ENCODE data around the gene WBP1. TPM values are rescaled to one million over a fixed set of nuclear protein-coding genes. Genes with fewer than 3 reads are reported as not detected.
A peak's percentile ranks its signal among the peaks of the same experiment; 100 is the strongest.
"Not testable (repeated sequence)": the region's sequence is repeated elsewhere in the genome, so short reads cannot be mapped to it uniquely, and the experiment has no call there.

WBP1 gene
- total and polyA plus RNA-seq, 10 of the 15 experiments (the other 5 are each of a cell fraction or from before 2014, with no cell fraction given) = 4.2 to 76.8 (median 43.8) TPM

DNA sequence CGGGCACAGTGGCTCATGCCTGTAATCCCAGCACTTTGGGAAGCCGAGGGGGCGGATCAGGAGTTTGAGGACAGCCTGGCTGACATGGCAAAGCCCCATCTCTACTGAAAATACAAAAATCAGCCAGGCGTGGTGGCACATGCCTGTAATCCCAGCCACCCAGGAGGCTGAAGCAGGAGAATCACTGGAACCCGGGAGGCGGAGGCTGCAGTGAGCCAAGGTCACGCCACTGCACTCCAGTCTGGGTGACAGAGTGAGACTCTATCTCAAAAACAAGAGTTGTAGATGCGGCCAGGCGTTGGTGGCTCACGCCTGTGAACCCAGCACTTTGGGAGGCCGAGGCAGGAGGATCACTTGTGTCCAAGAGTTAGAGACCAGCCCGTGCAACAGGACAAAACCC is 12.5 kb downstream of the WBP1 start:
- 93% methylated on average over 12 of the region's 12 CpGs for WGBS (ENCODE audit: insufficient coverage, insufficient replicate concordance, low lambda C conversion rate, missing lambda C conversion rate)
- H3K9ac ChIP-seq (ENCODE audit: control insufficient read depth, insufficient read depth, low read length); H3K27me3 ChIP-seq (replicated peaks in 1 of 2; ENCODE audit: control insufficient read depth in 2 of 2, insufficient read depth in 2 of 2, low read length in 1 of 2); H3K4me2 ChIP-seq (ENCODE audit: control insufficient read depth, insufficient read depth); FAIRE-seq; H3K27ac ChIP-seq (ENCODE audit: control insufficient read depth, insufficient read depth); H3K9me3 ChIP-seq (replicated peaks; ENCODE audit: control insufficient read depth, insufficient read depth, low read length); DNase-seq (ENCODE audit: low read depth, low spot score); ATAC-seq; H3K4me3 ChIP-seq; H3K36me3 ChIP-seq (ENCODE audit: control insufficient read depth in 2 of 2, insufficient read depth in 2 of 2, low read length in 1 of 2); H3K4me1 ChIP-seq (ENCODE audit: control insufficient read depth, insufficient read depth, low read length); RAD21 ChIA-PET (ENCODE audit: unreplicated experiment); H4K20me1 ChIP-seq (ENCODE audit: control insufficient read depth, insufficient read depth); intact Hi-C loops (cut with micrococcal nuclease; ENCODE audit: unreplicated experiment); in situ Hi-C loops (cut with MboI); H2AFZ ChIP-seq (ENCODE audit: control insufficient read depth, low read depth, low read length); BruUV-seq (replicated peaks); SMC1A ChIA-PET (ENCODE audit: uncharacterized antibody, unreplicated experiment): not testable (repeated sequence)
- POLR2A ChIA-PET = interaction anchor here (0.6 to 2.7 kb wide), 5 partner anchors 11 to 149 kb away, joined by 3 to 14 read pairs (median 3); partner anchors contain the start of gene WBP1
- CTCF ChIA-PET = interaction anchor here (1.0 to 2.7 kb wide), 2 partner anchors 11 to 19 kb away, joined by 3 to 20 read pairs; partner anchors contain the start of genes CCDC142 and TTC31
- H3K79me2 ChIP-seq (ENCODE audit: control insufficient read depth, insufficient read depth, low read length) = peaks cover 14% of the 10 kb centered on the region

DNA sequence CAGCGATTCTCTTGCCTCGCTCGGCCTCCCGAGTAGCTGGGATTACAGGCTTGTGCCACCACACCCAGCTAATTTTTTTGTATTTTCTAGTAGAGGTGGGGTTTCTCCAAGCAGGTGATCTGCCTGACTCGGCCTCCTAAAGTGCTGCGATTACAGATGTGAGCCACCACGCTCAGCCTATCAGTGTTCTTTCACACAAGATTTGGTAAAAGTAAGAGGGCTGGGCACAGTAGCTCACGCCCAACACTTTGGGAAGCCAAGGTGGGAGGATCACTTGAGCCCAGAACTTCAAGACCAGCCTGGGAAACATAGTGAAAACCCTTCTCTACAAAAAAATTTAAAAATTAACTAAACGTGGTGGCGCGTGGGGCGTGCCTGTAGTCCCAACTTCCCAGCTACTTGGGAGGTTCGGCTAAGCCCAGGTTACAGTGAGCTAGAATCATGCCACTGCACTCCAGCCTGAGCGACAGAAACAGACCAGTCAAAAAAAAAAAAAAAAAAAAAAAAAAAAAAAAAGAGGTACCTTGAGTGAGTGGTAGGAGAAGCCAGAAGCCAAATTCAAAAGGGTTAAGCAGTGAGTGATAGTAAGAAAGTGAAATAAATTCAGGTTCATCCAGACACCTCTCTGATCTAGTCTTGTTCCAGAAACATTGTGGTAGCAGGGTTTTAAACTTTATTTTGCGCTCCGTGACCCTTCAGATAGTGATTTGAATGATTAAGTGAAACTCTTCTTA is 13.3 kb downstream of the WBP1 start:
- POLR2A ChIA-PET = interaction anchor here (0.6 to 2.7 kb wide), 7 partner anchors 10 to 148 kb away, joined by 3 to 14 read pairs (median 4); partner anchors contain the start of genes INO80B and WBP1
- H3K9me3 ChIP-seq (replicated peaks; ENCODE audit: control insufficient read depth, insufficient read depth, low read length) = no peaks in the 10 kb centered on the region
- 0 out of 2 replicates have a peak, but pooled peaks cover 6% of the 10 kb centered on the region for H3K4me1 ChIP-seq (ENCODE audit: control insufficient read depth, insufficient read depth, low read length)
- H3K9ac ChIP-seq (ENCODE audit: control insufficient read depth, insufficient read depth, low read length) = peak overlapping the region; percentile 85
- H3K79me2 ChIP-seq (ENCODE audit: control insufficient read depth, insufficient read depth, low read length) = peaks cover 10% of the 10 kb centered on the region
- ATAC-seq = no peak
- H2AFZ ChIP-seq (ENCODE audit: control insufficient read depth, low read depth, low read length) = no peak overlapping the region
- SMC1A ChIA-PET (ENCODE audit: uncharacterized antibody, unreplicated experiment) = no interaction called here
- CTCF ChIA-PET = interaction anchor here (1.0 to 2.7 kb wide), 3 partner anchors 10 to 117 kb away, joined by 3 to 20 read pairs (median 9); partner anchors contain the start of genes CCDC142 and TTC31
- TF ChIP-seq ZNF384 (IDR thresholded peaks at IDR 0.05; ENCODE audit: borderline replicate concordance, low read depth, low read length) (peak; percentile 58; the same call in 1 of the 2 replicates), NR2C1 (IDR thresholded peaks at IDR 0.05) (no peak)
- H3K4me2 ChIP-seq (ENCODE audit: control insufficient read depth, insufficient read depth) = peak overlapping the region; percentile 99
- no peak for DNase-seq (ENCODE audit: low read depth, low spot score)
- H3K27ac ChIP-seq (ENCODE audit: control insufficient read depth, insufficient read depth) = peak overlapping the region; percentile 93
- in situ Hi-C loops (cut with MboI) = no loop called here
- peak; percentile 49 for FAIRE-seq
- RAD21 ChIA-PET (ENCODE audit: unreplicated experiment) = interaction anchor here (0.9 to 2.1 kb wide), 2 partner anchors 10 to 14 kb away, joined by 3 to 20 read pairs; partner anchors contain the start of genes CCDC142, TTC31 and WBP1
- H3K27me3 ChIP-seq (replicated peaks in 1 of 2; ENCODE audit: control insufficient read depth in 2 of 2, insufficient read depth in 2 of 2, low read length in 1 of 2) = no peaks in the 10 kb centered on the region
- H4K20me1 ChIP-seq (ENCODE audit: control insufficient read depth, insufficient read depth) = no peaks in the 10 kb centered on the region
- BruUV-seq (replicated peaks) = no TSS peak
- intact Hi-C loops (cut with micrococcal nuclease; ENCODE audit: unreplicated experiment) = no loop called here
- peak overlapping the region; percentile 89 for H3K4me3 ChIP-seq
- peaks cover 0 to 3% of the 10 kb centered on the region in 2 experiments; a peak in 2 of 4 replicates for H3K36me3 ChIP-seq (ENCODE audit: control insufficient read depth in 2 of 2, insufficient read depth in 2 of 2, low read length in 1 of 2)
- WGBS (ENCODE audit: insufficient coverage, insufficient replicate concordance, low lambda C conversion rate, missing lambda C conversion rate) = 66% methylated on average over 16 of the region's 16 CpGs
